GM06990 (cell line): ENCODE measurements around the gene DNMT1.
A peak's percentile ranks its signal among the peaks of the same experiment; 100 is the strongest.

Experiments used
- DNase-seq: peaks from one replicate; pipeline ENCODE4 v3.0.0-alpha.2; 2011; ENCODE audit not compliant: insufficient read length; ENCODE audit errors: extremely low read depth
- H3K27me3 ChIP-seq: replicated peaks from 2 replicates; pipeline ENCODE4 v1.6.0; 2011; ENCODE audit warnings: low read length; ENCODE audit not compliant: control insufficient read depth, insufficient read depth
- H3K36me3 ChIP-seq: 2 replicates; pipeline ENCODE4 v1.5.1; 2011; ENCODE audit warnings: low read length; ENCODE audit not compliant: control insufficient read depth, insufficient read depth
- H3K4me3 ChIP-seq: replicated peaks from 2 replicates; pipeline ENCODE4 v1.5.1; 2011; ENCODE audit warnings: low read depth, mild to moderate bottlenecking, control low read depth, low read length
- TF ChIP-seq, protein P1 (sequence below): IDR thresholded peaks from 2 replicates; pipeline ENCODE4 v1.5.1; 2011; ENCODE audit warnings: low read length, control low read depth, mild to moderate bottlenecking, inconsistent platforms; ENCODE audit not compliant: insufficient read depth, poor library complexity, severe bottlenecking

The DNMT1 gene

DNA sequence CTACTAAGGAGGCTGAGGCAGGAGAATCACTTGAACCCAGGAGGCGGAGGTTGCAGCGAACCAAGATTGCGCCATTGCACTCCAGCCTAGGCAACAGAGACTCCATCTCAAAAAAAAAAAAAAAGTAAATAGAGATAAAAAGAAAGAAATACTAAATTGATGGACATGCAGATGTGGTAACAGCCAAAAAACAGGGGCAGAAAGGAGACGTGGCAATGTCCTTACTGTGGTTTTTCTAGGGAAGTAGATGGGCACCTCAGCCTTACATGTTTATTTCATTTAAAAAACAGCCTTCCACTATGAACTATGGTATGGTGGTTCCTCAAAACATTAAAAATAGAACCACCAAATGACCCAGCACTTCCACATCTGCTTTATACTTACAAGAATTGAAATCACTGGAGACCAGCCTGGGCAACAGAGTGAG lies 68.5 kb downstream of the DNMT1 start:
- TF ChIP-seq, protein P1, sequence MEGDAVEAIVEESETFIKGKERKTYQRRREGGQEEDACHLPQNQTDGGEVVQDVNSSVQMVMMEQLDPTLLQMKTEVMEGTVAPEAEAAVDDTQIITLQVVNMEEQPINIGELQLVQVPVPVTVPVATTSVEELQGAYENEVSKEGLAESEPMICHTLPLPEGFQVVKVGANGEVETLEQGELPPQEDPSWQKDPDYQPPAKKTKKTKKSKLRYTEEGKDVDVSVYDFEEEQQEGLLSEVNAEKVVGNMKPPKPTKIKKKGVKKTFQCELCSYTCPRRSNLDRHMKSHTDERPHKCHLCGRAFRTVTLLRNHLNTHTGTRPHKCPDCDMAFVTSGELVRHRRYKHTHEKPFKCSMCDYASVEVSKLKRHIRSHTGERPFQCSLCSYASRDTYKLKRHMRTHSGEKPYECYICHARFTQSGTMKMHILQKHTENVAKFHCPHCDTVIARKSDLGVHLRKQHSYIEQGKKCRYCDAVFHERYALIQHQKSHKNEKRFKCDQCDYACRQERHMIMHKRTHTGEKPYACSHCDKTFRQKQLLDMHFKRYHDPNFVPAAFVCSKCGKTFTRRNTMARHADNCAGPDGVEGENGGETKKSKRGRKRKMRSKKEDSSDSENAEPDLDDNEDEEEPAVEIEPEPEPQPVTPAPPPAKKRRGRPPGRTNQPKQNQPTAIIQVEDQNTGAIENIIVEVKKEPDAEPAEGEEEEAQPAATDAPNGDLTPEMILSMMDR = no peak
- Histone ChIP-seq H3K27me3 (no peaks in the 10 kb centered on the region), H3K36me3 (peaks cover 3% of the 10 kb centered on the region), H3K4me3 (no peak overlapping the region)
- DNase-seq = no peak

DNA sequence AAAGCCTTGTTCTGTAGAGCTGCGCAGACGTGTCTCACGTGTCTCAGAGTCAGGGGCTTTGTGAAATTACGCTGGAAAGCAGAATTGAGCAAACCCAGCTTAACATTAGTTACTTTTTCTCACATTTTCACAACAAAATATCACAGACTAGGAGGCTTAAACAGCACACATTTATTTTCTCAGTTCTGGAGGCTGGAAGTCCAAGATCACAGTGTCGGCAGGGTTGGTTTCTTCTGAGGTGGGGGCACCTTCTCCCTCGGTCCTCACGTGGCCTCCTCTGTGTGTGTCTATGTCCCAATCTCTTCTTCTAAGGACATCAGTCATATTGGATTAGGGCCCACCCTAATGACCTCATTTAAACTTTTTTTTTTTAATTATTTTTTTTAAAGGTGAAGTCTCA lies 70.3 kb downstream of the DNMT1 start:
- no peak for DNase-seq
- Histone ChIP-seq H3K27me3 (no peaks in the 10 kb centered on the region), H3K4me3 (no peak overlapping the region), H3K36me3 (no peaks in the 10 kb centered on the region; the same call in 1 of the 2 replicates)
- TF ChIP-seq, protein P1 = no peak

- TF ChIP-seq, protein P1 = no peak
- Histone ChIP-seq H3K27me3 (no peaks in the 10 kb centered on the region), H3K36me3 (peaks cover 7% of the 10 kb centered on the region), H3K4me3 (no peak overlapping the region)
- no peak for DNase-seq
Measured at GRCh38 chr19:10122045-10122444, 72.7 kb downstream of the DNMT1 start.

- Histone ChIP-seq H3K27me3 (no peaks in the 10 kb centered on the region), H3K36me3 (peaks cover 19% of the 10 kb centered on the region), H3K4me3 (no peak overlapping the region)
- DNase-seq = no peak
- TF ChIP-seq, protein P1 = no peak
Measured at GRCh38 chr19:10120538-10121189, 74.1 kb downstream of the DNMT1 start.

- H3K36me3 ChIP-seq = peaks cover 31% of the 10 kb centered on the region
- DNase-seq = no peak
Measured at GRCh38 chr19:10118960-10119359, 75.8 kb downstream of the DNMT1 start.

More at GRCh38 chr19:10118960-10119359, 75.8 kb downstream of the DNMT1 start:
- TF ChIP-seq, protein P1 = no peak
- peak overlapping the region; percentile 98 for H3K4me3 ChIP-seq
- H3K27me3 ChIP-seq = no peaks in the 10 kb centered on the region
